GM19463 (cell line): ENCODE results near the gene RC3H2.
"Not testable (repeated sequence)": the region's sequence is repeated elsewhere in the genome, so short reads cannot be mapped to it uniquely, and the experiment has no call there.

Experiments
- ATAC-seq: cut with Tn5 transposase; IDR thresholded peaks from one replicate; pipeline ENCODE4 v1.9.1; 2021; ENCODE audit warnings: mild to moderate bottlenecking, moderate library complexity; ENCODE audit not compliant: unreplicated experiment

The RC3H2 gene

GRCh38 chr9:122845116-122845515, 60.0 kb downstream of the RC3H2 start:
- no peak for ATAC-seq

- no peak for ATAC-seq
These were observed 61.0 kb downstream of the RC3H2 start for GRCh38 chr9:122844137-122844536.

- ATAC-seq, result no peak
These were observed 63.7 kb downstream of the RC3H2 start for GRCh38 chr9:122841501-122841900.

- ATAC-seq, result not testable (repeated sequence)
These were observed 66.7 kb downstream of the RC3H2 start for GRCh38 chr9:122838441-122838840.

- ATAC-seq, result no peak
These were observed 67.8 kb downstream of the RC3H2 start for GRCh38 chr9:122837266-122837850.

GRCh38 chr9:122835313-122835731, 69.8 kb downstream of the RC3H2 start:
- ATAC-seq, result no peak

- ATAC-seq, result no peak
These were observed 73.0 kb downstream of the RC3H2 start for GRCh38 chr9:122832194-122832593.

- ATAC-seq, result not testable (repeated sequence)
These were observed 76.2 kb downstream of the RC3H2 start for GRCh38 chr9:122828965-122829284.

- ATAC-seq, result peak; percentile 10
These were observed 77.4 kb downstream of the RC3H2 start for GRCh38 chr9:122827761-122828093.

GRCh38 chr9:122822938-122823337, 82.2 kb downstream of the RC3H2 start:
- no peak for ATAC-seq

- ATAC-seq, result no peak
These were observed 83.1 kb downstream of the RC3H2 start for GRCh38 chr9:122822056-122822455.

GRCh38 chr9:122821278-122821943, 83.7 kb downstream of the RC3H2 start:
- no peak for ATAC-seq

- no peak for ATAC-seq
These were observed 84.7 kb downstream of the RC3H2 start for GRCh38 chr9:122820490-122820845.

GRCh38 chr9:122819791-122820489, 85.2 kb downstream of the RC3H2 start:
- ATAC-seq, result no peak

- ATAC-seq, result no peak
These were observed 85.8 kb downstream of the RC3H2 start for GRCh38 chr9:122819326-122819725.

- ATAC-seq, result no peak
These were observed 88.8 kb downstream of the RC3H2 start for GRCh38 chr9:122816163-122816867.

GRCh38 chr9:122815544-122815943, 89.6 kb downstream of the RC3H2 start:
- no peak for ATAC-seq

- no peak for ATAC-seq
These were observed 90.6 kb downstream of the RC3H2 start for GRCh38 chr9:122814545-122814944.

- ATAC-seq, result no peak
These were observed 92.4 kb downstream of the RC3H2 start for GRCh38 chr9:122812736-122813135.

GRCh38 chr9:122810306-122810946, 94.7 kb downstream of the RC3H2 start:
- ATAC-seq, result peak; percentile 84

GRCh38 chr9:122809261-122809660, 95.9 kb downstream of the RC3H2 start:
- not testable (repeated sequence) for ATAC-seq
